Activated B cell treated with CpG ODN at 0.5 μM for 24 hours (primary cell): ENCODE data around the gene NF2. TPM values are rescaled to one million over a fixed set of nuclear protein-coding genes. Genes with fewer than 3 reads are reported as not detected.

Source experiments
- ATAC-seq: fragments of 200-7000 bp; cut with Tn5 transposase; one replicate; pipeline ENCODE4 v1.10.0; 2021; ENCODE audit warnings: low read depth, mild to moderate bottlenecking, moderate library complexity
- CTCF ChIA-PET: fragments of 350-600 bp; sonication (Branson Sonifier 250); formaldehyde crosslinking; loops from one replicate; lab custom pipeline; 2021; ENCODE audit warnings: antibody characterized with exemption; lab: Charles Lee
- POLR2A ChIA-PET: fragments of 350-600 bp; sonication (Branson Sonifier 250); formaldehyde crosslinking; loops from one replicate; lab custom pipeline; 2021; ENCODE audit warnings: antibody characterized with exemption; lab: Charles Lee
- DNase-seq: peaks from one replicate; pipeline ENCODE4 v3.0.0; 2022
- H3K27ac Mint-ChIP-seq: one replicate; pipeline ENCODE4 v1.8.0; 2020; ENCODE audit warnings: mixed read lengths
- H3K27me3 Mint-ChIP-seq: one replicate; pipeline ENCODE4 v1.8.0; 2021; ENCODE audit warnings: mixed read lengths
- H3K36me3 Mint-ChIP-seq: one replicate; pipeline ENCODE4 v1.8.0; 2021; ENCODE audit warnings: low read depth, mixed read lengths
- H3K4me1 Mint-ChIP-seq: one replicate; pipeline ENCODE4 v1.8.0; 2021; ENCODE audit warnings: mixed read lengths
- H3K4me3 Mint-ChIP-seq: one replicate; pipeline ENCODE4 v1.8.0; 2020; ENCODE audit warnings: mild to moderate bottlenecking, mixed read lengths
- H3K9me3 Mint-ChIP-seq: one replicate; pipeline ENCODE4 v1.8.0; 2020; ENCODE audit warnings: mixed read lengths
- CTCF ChIP-seq: fragments of 200-600 bp; IDR thresholded peaks from one replicate; pipeline ENCODE4 v1.8.0; 2022; ENCODE audit warnings: antibody characterized with exemption, mild to moderate bottlenecking
- intact Hi-C: fragments of 100-400 bp; cut with micrococcal nuclease; formaldehyde crosslinking; loops from one replicate; pipeline ENCODE4 v1.15.1; 2024
- total RNA-seq: library from RNA; stranded (reverse); gene quantifications from 2 replicates; pipeline ENCODE4 v1.2.3, GENCODE V29; 2022

Gene NF2
- total RNA-seq, 1 donor from 2014 or later, result 30.3 TPM

- DNase-seq (no peak), ATAC-seq (no peak)
- no peak overlapping the region for H3K4me3 Mint-ChIP-seq
- no peaks in the 10 kb centered on the region for H3K27me3 Mint-ChIP-seq
- H3K27ac Mint-ChIP-seq, result no peak overlapping the region
- intact Hi-C loops, result no loop called here
- no peaks in the 10 kb centered on the region for H3K9me3 Mint-ChIP-seq
- peaks cover 48% of the 10 kb centered on the region for H3K36me3 Mint-ChIP-seq
- CTCF ChIA-PET, result no interaction called here
- TF ChIP-seq CTCF, result no peak
- POLR2A ChIA-PET, result no interaction called here
- H3K4me1 Mint-ChIP-seq, result no peaks in the 10 kb centered on the region
These were observed 136.0 kb downstream of the NF2 start for GRCh38 chr22:29739346-29739875.

GRCh38 chr22:29740216-29740615, 136.8 kb downstream of the NF2 start:
- no peak for DNase-seq
- H3K4me3 Mint-ChIP-seq, result no peak overlapping the region
- no peak overlapping the region for H3K27ac Mint-ChIP-seq
- ChIA-PET POLR2A (no interaction called here), CTCF (no interaction called here)
- no peaks in the 10 kb centered on the region for H3K4me1 Mint-ChIP-seq
- no peak for ATAC-seq
- peaks cover 53% of the 10 kb centered on the region for H3K36me3 Mint-ChIP-seq
- no peak for TF ChIP-seq CTCF
- no peaks in the 10 kb centered on the region for H3K27me3 Mint-ChIP-seq
- intact Hi-C loops, result no loop called here
- no peaks in the 10 kb centered on the region for H3K9me3 Mint-ChIP-seq

GRCh38 chr22:29741926-29742325, 138.5 kb downstream of the NF2 start:
- Mint-ChIP-seq H3K27ac (no peak overlapping the region), H3K4me3 (no peak overlapping the region), H3K36me3 (peaks cover 62% of the 10 kb centered on the region), H3K27me3 (no peaks in the 10 kb centered on the region), H3K9me3 (no peaks in the 10 kb centered on the region), H3K4me1 (no peaks in the 10 kb centered on the region)
- TF ChIP-seq CTCF, result no peak
- intact Hi-C loops, result no loop called here
- POLR2A ChIA-PET, result interaction anchor here (1.4 kb wide), 1 partner anchor 25 kb away, joined by 4 read pairs; the partner anchor contains the start of genes UQCR10 and ZMAT5
- ATAC-seq, result no peak
- DNase-seq, result no peak
- CTCF ChIA-PET, result no interaction called here

GRCh38 chr22:29742326-29742725, 138.9 kb downstream of the NF2 start:
- intact Hi-C loops, result no loop called here
- no peak for ATAC-seq
- peaks cover 62% of the 10 kb centered on the region for H3K36me3 Mint-ChIP-seq
- DNase-seq, result no peak
- H3K9me3 Mint-ChIP-seq, result no peaks in the 10 kb centered on the region
- ChIA-PET CTCF (no interaction called here), POLR2A (interaction anchor here (1.4 kb wide), 1 partner anchor 24 kb away, joined by 4 read pairs; the partner anchor contains the start of genes UQCR10 and ZMAT5)
- H3K27me3 Mint-ChIP-seq, result no peaks in the 10 kb centered on the region
- H3K27ac Mint-ChIP-seq, result no peak overlapping the region
- no peak overlapping the region for H3K4me3 Mint-ChIP-seq
- H3K4me1 Mint-ChIP-seq, result no peaks in the 10 kb centered on the region
- no peak for TF ChIP-seq CTCF

GRCh38 chr22:29744902-29745301, 141.5 kb downstream of the NF2 start:
- TF ChIP-seq CTCF, result no peak
- Mint-ChIP-seq H3K4me3 (no peak overlapping the region), H3K27ac (no peak overlapping the region), H3K9me3 (no peaks in the 10 kb centered on the region), H3K36me3 (peaks cover 61% of the 10 kb centered on the region), H3K27me3 (no peaks in the 10 kb centered on the region), H3K4me1 (no peaks in the 10 kb centered on the region)
- ChIA-PET CTCF (no interaction called here), POLR2A (no interaction called here)
- intact Hi-C loops, result no loop called here
- DNase-seq (no peak), ATAC-seq (no peak)
